GM18526 (cell line): ENCODE measurements around the gene APOBEC3G.

Source experiments
- POLR2A ChIP-seq: IDR thresholded peaks from 3 replicates; pipeline ENCODE4 v1.6.1; 2011; ENCODE audit not compliant: insufficient read length; ENCODE audit errors: extremely low read depth

The APOBEC3G gene

GRCh38 chr22:39122772-39123470, 45.8 kb downstream of the APOBEC3G start:
- TF ChIP-seq POLR2A: no peak

- TF ChIP-seq POLR2A: no peak
These were observed 46.9 kb downstream of the APOBEC3G start for GRCh38 chr22:39123751-39124581.

GRCh38 chr22:39125622-39126021, 48.5 kb downstream of the APOBEC3G start:
- TF ChIP-seq POLR2A: no peak

GRCh38 chr22:39128508-39128907, 51.4 kb downstream of the APOBEC3G start:
- TF ChIP-seq POLR2A: no peak

- no peak for TF ChIP-seq POLR2A
These were observed 52.0 kb downstream of the APOBEC3G start for GRCh38 chr22:39129081-39129480.

DNA sequence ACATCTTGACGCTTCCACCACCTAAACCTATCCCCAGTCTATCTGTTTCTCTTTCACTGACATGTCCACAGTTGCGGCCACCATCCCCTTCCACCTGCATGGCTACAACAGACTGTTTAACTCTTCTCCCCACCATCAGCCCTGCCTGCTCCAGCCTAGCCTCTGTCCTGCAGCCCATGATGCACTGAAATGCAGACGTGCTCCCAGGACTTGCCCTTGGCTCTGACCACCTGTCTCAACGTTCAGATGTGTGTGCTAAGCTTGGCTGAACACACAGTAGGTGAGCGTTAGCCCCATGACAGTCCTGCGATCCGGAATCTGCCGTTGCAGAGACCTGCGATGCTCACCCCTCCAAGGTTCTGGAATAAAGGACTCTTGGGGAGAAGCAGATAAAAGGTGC, 52.7 kb downstream of the APOBEC3G start:
- no peak for TF ChIP-seq POLR2A

DNA sequence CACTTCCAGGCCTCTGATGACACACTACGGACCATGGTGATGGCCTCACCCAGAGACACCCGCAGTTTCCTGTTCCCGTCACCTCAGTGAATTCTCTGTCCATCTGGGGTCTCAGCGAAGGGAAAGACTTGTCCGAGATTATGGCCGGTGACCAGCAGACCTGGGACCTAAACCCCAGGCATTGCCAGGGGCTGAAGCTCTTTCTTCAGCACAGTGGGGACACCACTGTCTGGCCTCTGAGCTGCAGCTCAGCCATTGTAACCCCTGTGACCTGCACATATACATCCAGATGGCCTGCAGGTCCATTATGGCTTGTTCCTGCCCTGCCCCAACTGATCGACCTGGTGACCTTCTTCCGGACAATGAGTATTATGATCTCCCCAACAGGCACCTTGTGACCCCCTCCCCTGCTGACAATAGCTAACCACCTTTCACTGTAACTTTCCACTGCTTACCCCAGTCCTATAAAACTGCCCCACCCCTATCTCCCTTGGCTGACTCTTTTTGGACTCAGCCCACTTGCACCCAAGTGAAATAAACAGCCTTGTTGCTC, 53.2 kb downstream of the APOBEC3G start:
- TF ChIP-seq POLR2A: no peak

DNA sequence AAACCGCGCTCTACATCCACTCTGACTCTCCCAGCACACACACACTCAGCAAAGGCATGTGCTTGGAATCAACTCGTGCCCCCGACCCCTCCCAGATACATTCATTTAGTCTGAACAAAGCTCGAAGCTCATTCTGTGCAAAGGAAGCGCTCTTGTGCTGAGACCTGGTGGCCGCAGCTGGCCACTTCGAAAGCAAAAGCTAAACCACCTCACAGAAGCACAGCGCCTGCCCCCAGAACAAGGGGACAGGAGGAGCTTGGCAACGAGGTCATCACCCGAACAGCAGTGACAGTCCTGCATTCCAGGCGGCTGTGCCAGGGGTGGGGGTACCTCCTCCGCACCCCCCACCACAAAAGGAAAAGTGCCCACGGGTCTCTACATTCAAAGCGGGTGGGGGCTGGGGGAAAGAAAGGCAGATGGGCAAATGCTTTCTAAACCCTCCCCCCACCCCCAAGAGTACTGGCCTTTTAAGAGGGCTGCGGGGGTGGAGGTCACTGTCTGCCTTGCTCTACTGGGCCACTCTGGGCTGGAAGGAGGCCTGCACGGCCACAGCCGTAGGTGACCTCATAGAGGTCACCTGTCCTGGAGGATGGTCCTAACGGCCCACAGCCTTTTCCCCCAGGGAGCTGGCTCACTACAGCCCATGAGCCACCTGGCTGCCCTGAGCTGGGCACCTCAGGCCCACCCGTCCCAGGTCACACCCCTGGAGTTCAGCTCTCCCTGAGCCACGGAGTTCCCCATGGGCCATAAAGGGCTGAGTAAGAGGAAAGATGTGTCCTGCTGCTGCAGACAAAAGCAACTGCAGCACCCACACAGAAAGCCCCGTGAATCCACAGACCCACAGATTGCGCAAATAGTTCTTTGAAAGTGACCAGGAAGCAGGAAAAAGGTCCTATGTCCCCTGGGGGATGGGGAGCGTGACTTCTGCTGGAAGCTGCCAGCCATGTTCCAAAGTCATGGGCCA, 54.1 kb downstream of the APOBEC3G start:
- no peak for TF ChIP-seq POLR2A

DNA sequence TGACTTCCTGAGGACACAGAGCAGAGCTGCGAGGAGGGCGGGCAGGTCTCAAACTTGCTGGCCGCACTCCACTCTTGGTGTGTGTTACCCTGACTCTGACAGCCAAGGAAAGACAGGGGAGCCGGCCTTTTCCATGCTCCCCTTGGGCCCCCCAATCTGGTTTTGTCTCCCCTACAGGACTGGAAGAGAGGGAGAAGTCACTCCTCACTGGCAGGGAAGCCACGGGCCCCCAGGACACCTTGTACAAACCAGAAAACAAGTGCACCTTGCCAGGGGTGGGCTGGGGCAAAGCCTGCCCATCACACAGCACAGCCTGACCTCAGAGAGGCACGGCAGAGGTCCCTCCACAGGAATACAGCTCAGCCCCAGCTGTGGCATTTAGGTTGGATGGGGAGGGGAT, 55.2 kb downstream of the APOBEC3G start:
- TF ChIP-seq POLR2A: no peak

- no peak for TF ChIP-seq POLR2A
These were observed 55.9 kb downstream of the APOBEC3G start for GRCh38 chr22:39132871-39133524.

GRCh38 chr22:39133871-39134270, 56.8 kb downstream of the APOBEC3G start:
- no peak for TF ChIP-seq POLR2A

- no peak for TF ChIP-seq POLR2A
These were observed 57.5 kb downstream of the APOBEC3G start for GRCh38 chr22:39134366-39135091.

GRCh38 chr22:39135092-39135896, 58.2 kb downstream of the APOBEC3G start:
- TF ChIP-seq POLR2A: no peak
